Hepatocyte (in vitro differentiated cells): ENCODE data around the gene SHF. TPM values are rescaled to one million over a fixed set of nuclear protein-coding genes. Genes with fewer than 3 reads are reported as not detected.

Experiments used
- DNase-seq: peaks from one replicate; pipeline ENCODE4 v3.0.0-alpha.2; 2016; ENCODE audit warnings: low spot score
- H2AFZ ChIP-seq: fragments of 200-600 bp; sonication (generic); 2 replicates; pipeline ENCODE4 v1.6.0; 2016; ENCODE audit warnings: antibody characterized with exemption, mild to moderate bottlenecking
- H3K27ac ChIP-seq: fragments of 200-600 bp; sonication (generic); 2 replicates; pipeline ENCODE4 v1.5.1; 2016; ENCODE audit warnings: mild to moderate bottlenecking
- H3K27me3 ChIP-seq: fragments of 200-600 bp; sonication (generic); 2 replicates; pipeline ENCODE4 v1.6.1; 2016
- H3K36me3 ChIP-seq: fragments of 200-600 bp; sonication (generic); replicated peaks from 2 replicates; pipeline ENCODE4 v1.5.1; 2016; ENCODE audit warnings: low read depth; ENCODE audit not compliant: insufficient read depth
- H3K4me1 ChIP-seq: fragments of 200-600 bp; sonication (generic); 2 replicates; pipeline ENCODE4 v1.5.1; 2016; ENCODE audit warnings: mild to moderate bottlenecking, moderate library complexity; ENCODE audit not compliant: insufficient read depth
- H3K4me2 ChIP-seq: fragments of 200-600 bp; sonication (generic); 2 replicates; pipeline ENCODE4 v1.6.0; 2016
- H3K4me3 ChIP-seq: fragments of 200-600 bp; sonication (generic); 2 replicates; pipeline ENCODE4 v1.5.1; 2016; ENCODE audit warnings: mild to moderate bottlenecking
- H3K79me2 ChIP-seq: fragments of 200-600 bp; sonication (generic); 2 replicates; pipeline ENCODE4 v1.6.0; 2017; ENCODE audit warnings: mild to moderate bottlenecking
- H3K9me2 ChIP-seq: fragments of 200-600 bp; sonication (generic); replicated peaks from 2 replicates; pipeline ENCODE4 v1.6.0; 2017; ENCODE audit warnings: mild to moderate bottlenecking; ENCODE audit not compliant: insufficient read depth
- H3K9me3 ChIP-seq: fragments of 200-600 bp; sonication (generic); 2 replicates; pipeline ENCODE4 v1.5.1; 2016; ENCODE audit warnings: low read depth, mild to moderate bottlenecking
- H4K20me1 ChIP-seq: fragments of 200-600 bp; sonication (generic); 2 replicates; pipeline ENCODE4 v1.6.0; 2016; ENCODE audit warnings: mild to moderate bottlenecking; ENCODE audit not compliant: insufficient read depth, poor library complexity, severe bottlenecking
- CTCF ChIP-seq: fragments of 200-600 bp; sonication (generic); IDR thresholded peaks from 2 replicates; pipeline ENCODE4 v1.5.1; 2016; ENCODE audit warnings: antibody characterized with exemption, mild to moderate bottlenecking; ENCODE audit not compliant: poor library complexity
- EZH2 ChIP-seq: fragments of 200-600 bp; sonication (generic); IDR thresholded peaks from 2 replicates; pipeline ENCODE4 v1.6.1; 2016; ENCODE audit warnings: antibody characterized with exemption, mild to moderate bottlenecking, borderline replicate concordance
- EZH2phosphoT487 ChIP-seq: fragments of 200-600 bp; sonication (generic); IDR thresholded peaks from one replicate; pipeline ENCODE4 v1.6.1; 2018; ENCODE audit warnings: antibody characterized with exemption, mild to moderate bottlenecking, low read depth, moderate library complexity; ENCODE audit not compliant: unreplicated experiment, severe bottlenecking
- WGBS: methylation state at CpG from one replicate; pipeline ENCODE4 v1.1.6; 2016; ENCODE audit warnings: low lambda C conversion rate; ENCODE audit errors: missing lambda C conversion rate; 5-methylcytosine and 5-hydroxymethylcytosine counted together
- polyA plus RNA-seq: library from polyadenylated mRNA; unstranded; fragments of >200 nt; fragmentation: Nextera tagmentation; extraction: Ambion mirVana; gene quantifications from 2 replicates; pipeline ENCODE4 v1.2.1, GENCODE V29; 2016
- total RNA-seq: library from RNA; depleted of rRNA; stranded (reverse); fragments of >200 nt; gene quantifications from 2 replicates; pipeline ENCODE4 v1.2.3, GENCODE V29; 2014

The SHF gene
- total and polyA plus RNA-seq, 2 experiments from 2014 or later, result 13.3 to 15.0 TPM

GRCh38 chr15:45167631-45168205 lies 20.0 kb downstream of the SHF start:
- peaks cover 24% of the 10 kb centered on the region for H3K4me1 ChIP-seq

GRCh38 chr15:45166834-45167630 lies 20.7 kb downstream of the SHF start:
- peak; percentile 91 for DNase-seq
- Histone ChIP-seq H3K4me2 (peak overlapping the region; percentile 76), H4K20me1 (no peaks in the 10 kb centered on the region), H3K36me3 (no peaks in the 10 kb centered on the region), H3K9me3 (no peaks in the 10 kb centered on the region), H3K27ac (peak overlapping the region; percentile 95), H3K79me2 (peaks cover 8% of the 10 kb centered on the region), H3K27me3 (no peaks in the 10 kb centered on the region), H3K4me1 (peaks cover 28% of the 10 kb centered on the region), H3K4me3 (peak overlapping the region; percentile 86), H3K9me2 (no peaks in the 10 kb centered on the region), H2AFZ (peak overlapping the region; percentile 78)
- WGBS, result 2% methylated on average over 38 of the region's 79 CpGs
- no peak for TF ChIP-seq EZH2
- peak; percentile 61 for TF ChIP-seq CTCF

More at GRCh38 chr15:45167631-45168205, 20.0 kb downstream of the SHF start:
- Histone ChIP-seq H3K9me3 (no peaks in the 10 kb centered on the region), H3K36me3 (no peaks in the 10 kb centered on the region), H3K4me2 (peak overlapping the region; percentile 76), H3K9me2 (no peaks in the 10 kb centered on the region), H3K27ac (peak overlapping the region; percentile 95), H3K4me3 (peak overlapping the region; percentile 86), H3K79me2 (peaks cover 8% of the 10 kb centered on the region), H4K20me1 (no peaks in the 10 kb centered on the region), H2AFZ (peak overlapping the region; percentile 78), H3K27me3 (no peaks in the 10 kb centered on the region)
- no peak for DNase-seq
- TF ChIP-seq CTCF (no peak), EZH2phosphoT487 (no peak), EZH2 (no peak)
- WGBS, result 71% methylated on average over 9 of the region's 9 CpGs

GRCh38 chr15:45165536-45165935 lies 22.2 kb downstream of the SHF start:
- H3K36me3 ChIP-seq, result no peaks in the 10 kb centered on the region
- H3K9me2 ChIP-seq, result no peaks in the 10 kb centered on the region
- peaks cover 8% of the 10 kb centered on the region for H3K79me2 ChIP-seq
- H2AFZ ChIP-seq, result no peak overlapping the region
- H3K27ac ChIP-seq, result no peak overlapping the region
- H3K4me2 ChIP-seq, result no peak overlapping the region
- H4K20me1 ChIP-seq, result no peaks in the 10 kb centered on the region
- no peaks in the 10 kb centered on the region for H3K27me3 ChIP-seq
- no peak for DNase-seq
- peaks cover 28% of the 10 kb centered on the region for H3K4me1 ChIP-seq
- H3K9me3 ChIP-seq, result no peaks in the 10 kb centered on the region
- TF ChIP-seq EZH2, result no peak
- no peak for TF ChIP-seq EZH2phosphoT487
- no peak for TF ChIP-seq CTCF
- WGBS, result 92% methylated on average over 5 of the region's 5 CpGs
- no peak overlapping the region for H3K4me3 ChIP-seq
